Measurements from ENCODE around the gene VSTM4. TPM values are rescaled to one million over a fixed set of nuclear protein-coding genes. Genes with fewer than 3 reads are reported as not detected.

The VSTM4 gene
- total and polyA plus RNA-seq, 12 donors: 15.1 to 136 (median 60.3) TPM

- no peaks in the 10 kb centered on the region for H3K27me3 ChIP-seq
- no peaks in the 10 kb centered on the region for H3K4me1 ChIP-seq (replicated peaks in 1 of 2)
- TF ChIP-seq CTCF (IDR thresholded peaks at IDR 0.05) (peak in 5 of 6 experiments; percentile 35 to 53 (median 37)), POLR2A (IDR thresholded peaks at IDR 0.05) (no peak)
- no peak overlapping the region for H3K27ac ChIP-seq
- peak; percentile 31 to 70 (median 49) for DNase-seq
- H3K4me3 ChIP-seq: no peak overlapping the region
- H3K36me3 ChIP-seq (replicated peaks in 1 of 2): no peaks in the 10 kb centered on the region
- H3K9me3 ChIP-seq (replicated peaks in 1 of 3): no peaks in the 10 kb centered on the region
- intact Hi-C loops (cut with DNase I): loop anchor here (5.0 to 10.0 kb wide), 2 partner anchors 186 to 539 kb away; no protein-coding TSS in a partner anchor
Observed at GRCh38 chr10:48976196-48976595, 139.1 kb downstream of the VSTM4 start.

- intact Hi-C loops (cut with DNase I): loop anchor here (5.0 to 10.0 kb wide), 3 partner anchors 188 to 540 kb away; no protein-coding TSS in a partner anchor
- Histone ChIP-seq H3K27ac (no peak overlapping the region), H3K9me3 (replicated peaks in 1 of 3) (no peaks in the 10 kb centered on the region), H3K4me1 (replicated peaks in 1 of 2) (no peaks in the 10 kb centered on the region), H3K4me3 (no peak overlapping the region), H3K27me3 (no peaks in the 10 kb centered on the region), H3K36me3 (replicated peaks in 1 of 2) (no peaks in the 10 kb centered on the region)
- DNase-seq: no peak
- TF ChIP-seq POLR2A (IDR thresholded peaks at IDR 0.05): no peak
- TF ChIP-seq CTCF (IDR thresholded peaks at IDR 0.05): no peak
- WGBS, 4 donors: 89 to 96% (median 92%) methylated on average over 6 to 12 of the region's 12 CpGs
Observed at GRCh38 chr10:48974510-48975156, 140.7 kb downstream of the VSTM4 start.

GRCh38 chr10:48973065-48973464 is 142.3 kb downstream of the VSTM4 start:
- no peaks in the 10 kb centered on the region for H3K36me3 ChIP-seq (replicated peaks in 1 of 2)
- no peaks in the 10 kb centered on the region for H3K9me3 ChIP-seq (replicated peaks in 1 of 3)
- no peaks in the 10 kb centered on the region for H3K4me1 ChIP-seq (replicated peaks in 1 of 2)
- H3K27me3 ChIP-seq: no peaks in the 10 kb centered on the region
- intact Hi-C loops (cut with DNase I): loop anchor here in 1 of 2 donors (5.0 to 10.0 kb wide), 2 partner anchors 316 to 542 kb away; no protein-coding TSS in a partner anchor
- no peak overlapping the region for H3K4me3 ChIP-seq
- H3K27ac ChIP-seq: no peak overlapping the region
- TF ChIP-seq POLR2A (IDR thresholded peaks at IDR 0.05) (no peak), CTCF (IDR thresholded peaks at IDR 0.05) (no peak)
- no peak for DNase-seq
- WGBS, 4 donors: 81 to 97% (median 92%) methylated on average over 4 to 5 of the region's 5 CpGs

GRCh38 chr10:48970654-48971053 is 144.7 kb downstream of the VSTM4 start:
- no peak overlapping the region for H3K4me3 ChIP-seq
- no peaks in the 10 kb centered on the region for H3K4me1 ChIP-seq (replicated peaks in 1 of 2)
- H3K36me3 ChIP-seq (replicated peaks in 1 of 2): no peaks in the 10 kb centered on the region
- H3K27ac ChIP-seq: no peak overlapping the region
- TF ChIP-seq POLR2A (IDR thresholded peaks at IDR 0.05): no peak
- TF ChIP-seq CTCF (IDR thresholded peaks at IDR 0.05): no peak
- WGBS, 4 donors: 83 to 90% (median 86%) methylated on average over 4 of the region's 4 CpGs
- H3K9me3 ChIP-seq (replicated peaks in 1 of 3): no peaks in the 10 kb centered on the region
- no peaks in the 10 kb centered on the region for H3K27me3 ChIP-seq
- intact Hi-C loops (cut with DNase I): loop anchor here in 1 of 2 donors (5.0 to 10.0 kb wide), 2 partner anchors 313 to 544 kb away; no protein-coding TSS in a partner anchor
- no peak for DNase-seq

Data from adrenal gland (tissue), 12 donors.